ENCODE measurements around the gene SOX9. TPM values are rescaled to one million over a fixed set of nuclear protein-coding genes. Genes with fewer than 3 reads are reported as not detected.

SOX9 gene
- total and polyA plus RNA-seq, 2 of the 8 experiments (the other 6 are each of a cell fraction or from before 2014, with no cell fraction given) = 1.9 to 4.9 TPM

DNA sequence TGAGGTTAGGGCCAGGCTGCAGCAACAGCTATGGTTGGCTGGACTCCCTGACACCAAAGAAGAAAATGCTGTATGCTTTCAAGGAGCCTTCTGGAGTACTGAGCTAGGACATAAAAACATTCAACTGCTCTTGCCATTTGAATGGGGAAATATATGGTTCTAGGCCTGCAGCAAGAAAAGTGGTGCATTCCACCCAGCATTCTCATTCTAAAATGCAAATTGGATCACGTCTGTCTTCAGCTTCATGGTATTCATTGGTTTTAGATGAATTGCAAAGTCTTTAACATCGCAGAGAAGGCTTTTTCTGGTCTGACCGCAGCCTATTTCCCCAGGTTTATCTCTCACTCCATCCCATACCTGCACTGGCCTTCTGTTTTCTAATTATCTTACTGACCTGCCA, 27.1 kb upstream of the SOX9 start:
- no peaks in the 10 kb centered on the region; a peak in 1 of 7 replicates for H3K27me3 ChIP-seq (replicated peaks in 1 of 4; ENCODE audit: control insufficient read depth in 3 of 4, extremely low read depth in 1 of 4, insufficient read depth in 3 of 4, low read length in 3 of 4)
- no peak overlapping the region for H3K4ac ChIP-seq (replicated peaks; ENCODE audit: insufficient read length, low read depth, low read length)
- no peak overlapping the region for H2BK20ac ChIP-seq (ENCODE audit: low read length)
- H3K14ac ChIP-seq (ENCODE audit: insufficient read length) = no peak overlapping the region
- H2BK12ac ChIP-seq (ENCODE audit: low read depth, low read length) = no peak overlapping the region
- no peak overlapping the region for H3K56ac ChIP-seq (replicated peaks; ENCODE audit: insufficient read length, low read depth, low read length)
- H3K79me1 ChIP-seq (ENCODE audit: low read depth, low read length) = no peaks in the 10 kb centered on the region
- no peak overlapping the region for H4K5ac ChIP-seq (ENCODE audit: insufficient read length, low read depth, low read length)
- H4K20me1 ChIP-seq (replicated peaks in 1 of 2; ENCODE audit: control insufficient read depth in 1 of 2, insufficient read depth in 2 of 2, low read length in 2 of 2) = no peaks in the 10 kb centered on the region
- 65% methylated on average over 3 of the region's 3 CpGs; no CpG with 5 or more reads in 1 of the 2 experiments for WGBS, 2 experiments (ENCODE audit: extremely low coverage in 1 of 2, insufficient coverage in 1 of 2, insufficient read length in 1 of 2, insufficient replicate concordance in 2 of 2, low coverage in 1 of 2, low lambda C conversion rate in 2 of 2, missing lambda C conversion rate in 1 of 2)
- H3K18ac ChIP-seq (ENCODE audit: extremely low read depth, low read length) = no peak overlapping the region
- H3K23ac ChIP-seq (ENCODE audit: insufficient read length) = no peak overlapping the region
- no peak overlapping the region for H2AK5ac ChIP-seq (ENCODE audit: low read depth, low read length)
- no peak overlapping the region for H2BK5ac ChIP-seq (ENCODE audit: low read depth, low read length)
- no peak overlapping the region for H2AFZ ChIP-seq (ENCODE audit: low read length)
- H2BK120ac ChIP-seq (replicated peaks; ENCODE audit: low read depth, low read length) = no peak overlapping the region
- no peak for TF ChIP-seq GTF2F1 (IDR thresholded peaks at IDR 0.05; ENCODE audit: borderline replicate concordance, low read depth, low read length)
- no peak for TF ChIP-seq HDAC6 (IDR thresholded peaks at IDR 0.05; ENCODE audit: low read depth, low read length)
- no peak for TF ChIP-seq RXRA (IDR thresholded peaks at IDR 0.05; ENCODE audit: insufficient read depth, low read depth, low read length)
- no peak for TF ChIP-seq TEAD4 (IDR thresholded peaks at IDR 0.05; ENCODE audit: low read depth, low read length)
- TF ChIP-seq TAF7 (optimal IDR thresholded peaks at IDR 0.05; ENCODE audit: borderline replicate concordance, low read depth, low read length) = no peak
- no peak for TF ChIP-seq CEBPB (IDR thresholded peaks at IDR 0.05; ENCODE audit: low read depth, low read length)
- no peak for TF ChIP-seq ZNF274 (IDR thresholded peaks at IDR 0.05; ENCODE audit: borderline replicate concordance, extremely low read depth, low read length)
- TF ChIP-seq SAP30 (IDR thresholded peaks at IDR 0.05; ENCODE audit: insufficient read depth, insufficient replicate concordance, low read length) = no peak
- TF ChIP-seq EGR1 (IDR thresholded peaks at IDR 0.05; ENCODE audit: borderline replicate concordance, low read depth, low read length) = no peak
- no peaks in the 10 kb centered on the region for H3K36me3 ChIP-seq (ENCODE audit: control insufficient read depth in 2 of 4, insufficient read depth in 4 of 4, low read length in 3 of 4)
- no peak overlapping the region for H4K8ac ChIP-seq (ENCODE audit: extremely low read depth, insufficient read depth, low read length)
- H3K9ac ChIP-seq (replicated peaks in 1 of 4; ENCODE audit: extremely low read depth in 1 of 4, low read depth in 3 of 4, low read length in 3 of 4) = no peak overlapping the region
- H3K4me3 ChIP-seq (ENCODE audit: extremely low read depth in 1 of 4, insufficient read depth in 2 of 4, low read depth in 3 of 4, low read length in 4 of 4) = no peak overlapping the region
- H3K27ac ChIP-seq (ENCODE audit: low read depth, low read length) = no peak overlapping the region
- FAIRE-seq (no peak), DNase-seq (ENCODE audit: low read depth in 1 of 2, low spot score in 2 of 2) (no peak)
- no peak overlapping the region for H2BK15ac ChIP-seq (ENCODE audit: low read length)
- CTCF ChIA-PET (ENCODE audit: partially characterized antibody) = interaction anchor here (0.5 to 1.6 kb wide), 3 partner anchors 12 to 291 kb away, joined by 3 to 4 read pairs (median 3); no protein-coding TSS in a partner anchor
- no peaks in the 10 kb centered on the region for H3K79me2 ChIP-seq (ENCODE audit: control insufficient read depth in 1 of 2, insufficient read depth in 2 of 2, low read length in 2 of 2)
- H3K4me2 ChIP-seq (ENCODE audit: insufficient read depth in 1 of 2, low read depth in 2 of 2, low read length in 2 of 2) = no peak overlapping the region
- H3K23me2 ChIP-seq (ENCODE audit: low read depth, low read length) = no peaks in the 10 kb centered on the region
- no peaks in the 10 kb centered on the region for H3K4me1 ChIP-seq (replicated peaks in 1 of 4; ENCODE audit: control insufficient read depth in 3 of 4, insufficient read depth in 4 of 4, low read length in 3 of 4)
- POLR2A ChIA-PET (ENCODE audit: partially characterized antibody) = no interaction called here
- H3K9me3 ChIP-seq (ENCODE audit: insufficient read depth in 2 of 2, low read depth in 1 of 2, low read length in 1 of 2) = no peaks in the 10 kb centered on the region
- H4K91ac ChIP-seq (replicated peaks; ENCODE audit: insufficient read length, low read length) = no peak overlapping the region
